ENCODE data around the gene ZNF598. TPM values are rescaled to one million over a fixed set of nuclear protein-coding genes. Genes with fewer than 3 reads are reported as not detected.

The ZNF598 gene
- total RNA-seq, 1 donor from 2014 or later, result 48.8 TPM

GRCh38 chr16:1978476-1979120, 31.0 kb downstream of the ZNF598 start:
- H3K4me3 ChIP-seq (ENCODE audit: low read depth, low read length), result no peak overlapping the region
- TF ChIP-seq, protein P1, sequence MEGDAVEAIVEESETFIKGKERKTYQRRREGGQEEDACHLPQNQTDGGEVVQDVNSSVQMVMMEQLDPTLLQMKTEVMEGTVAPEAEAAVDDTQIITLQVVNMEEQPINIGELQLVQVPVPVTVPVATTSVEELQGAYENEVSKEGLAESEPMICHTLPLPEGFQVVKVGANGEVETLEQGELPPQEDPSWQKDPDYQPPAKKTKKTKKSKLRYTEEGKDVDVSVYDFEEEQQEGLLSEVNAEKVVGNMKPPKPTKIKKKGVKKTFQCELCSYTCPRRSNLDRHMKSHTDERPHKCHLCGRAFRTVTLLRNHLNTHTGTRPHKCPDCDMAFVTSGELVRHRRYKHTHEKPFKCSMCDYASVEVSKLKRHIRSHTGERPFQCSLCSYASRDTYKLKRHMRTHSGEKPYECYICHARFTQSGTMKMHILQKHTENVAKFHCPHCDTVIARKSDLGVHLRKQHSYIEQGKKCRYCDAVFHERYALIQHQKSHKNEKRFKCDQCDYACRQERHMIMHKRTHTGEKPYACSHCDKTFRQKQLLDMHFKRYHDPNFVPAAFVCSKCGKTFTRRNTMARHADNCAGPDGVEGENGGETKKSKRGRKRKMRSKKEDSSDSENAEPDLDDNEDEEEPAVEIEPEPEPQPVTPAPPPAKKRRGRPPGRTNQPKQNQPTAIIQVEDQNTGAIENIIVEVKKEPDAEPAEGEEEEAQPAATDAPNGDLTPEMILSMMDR (conservative IDR thresholded peaks at IDR 0.05; ENCODE audit: low read depth, low read length), result no peak
- DNase-seq (ENCODE audit: low read depth), result no peak

GRCh38 chr16:1977875-1978268, 31.7 kb downstream of the ZNF598 start:
- TF ChIP-seq, protein P1 (conservative IDR thresholded peaks at IDR 0.05; ENCODE audit: low read depth, low read length), result no peak

DNA sequence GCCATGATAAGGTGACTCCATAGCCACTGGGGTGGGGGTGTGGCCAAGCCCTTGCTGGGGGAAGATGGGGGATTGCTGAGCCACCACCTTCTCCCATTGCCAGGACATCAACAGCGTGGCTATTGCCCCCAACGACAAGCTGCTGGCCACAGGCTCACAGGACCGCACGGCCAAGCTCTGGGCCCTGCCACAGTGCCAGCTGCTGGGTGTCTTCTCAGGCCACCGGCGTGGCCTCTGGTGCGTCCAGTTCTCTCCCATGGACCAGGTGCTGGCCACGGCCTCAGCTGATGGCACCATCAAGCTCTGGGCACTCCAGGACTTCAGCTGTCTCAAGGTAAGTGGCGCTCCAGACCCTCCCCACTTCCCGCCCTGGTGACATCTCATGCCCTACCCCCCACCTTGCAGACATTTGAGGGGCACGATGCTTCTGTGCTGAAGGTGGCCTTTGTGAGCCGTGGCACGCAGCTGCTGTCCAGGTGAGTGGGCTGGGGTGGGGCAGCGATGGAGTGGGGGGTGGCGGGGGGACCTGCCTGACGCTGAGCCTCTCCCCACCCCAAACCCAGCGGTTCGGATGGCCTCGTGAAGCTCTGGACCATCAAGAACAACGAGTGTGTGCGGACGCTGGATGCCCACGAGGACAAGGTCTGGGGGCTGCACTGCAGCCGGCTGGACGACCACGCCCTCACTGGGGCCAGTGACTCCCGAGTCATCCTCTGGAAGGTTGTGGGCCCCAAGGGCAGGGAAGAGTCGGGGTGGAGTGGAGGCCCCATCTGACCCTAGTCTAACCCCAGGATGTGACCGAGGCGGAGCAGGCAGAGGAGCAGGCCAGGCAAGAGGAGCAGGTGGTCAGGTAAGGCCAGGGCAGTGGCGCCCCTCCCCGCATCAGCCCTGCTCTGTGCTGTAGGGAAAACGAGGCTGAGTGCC, 32.4 kb downstream of the ZNF598 start:
- no peak for DNase-seq (ENCODE audit: low read depth)
- no peak overlapping the region for H3K4me3 ChIP-seq (ENCODE audit: low read depth, low read length)
- TF ChIP-seq, protein P1 (conservative IDR thresholded peaks at IDR 0.05; ENCODE audit: low read depth, low read length), result no peak

More at GRCh38 chr16:1977875-1978268, 31.7 kb downstream of the ZNF598 start:
- H3K4me3 ChIP-seq (ENCODE audit: low read depth, low read length), result no peak overlapping the region
- DNase-seq (ENCODE audit: low read depth), result no peak

DNA sequence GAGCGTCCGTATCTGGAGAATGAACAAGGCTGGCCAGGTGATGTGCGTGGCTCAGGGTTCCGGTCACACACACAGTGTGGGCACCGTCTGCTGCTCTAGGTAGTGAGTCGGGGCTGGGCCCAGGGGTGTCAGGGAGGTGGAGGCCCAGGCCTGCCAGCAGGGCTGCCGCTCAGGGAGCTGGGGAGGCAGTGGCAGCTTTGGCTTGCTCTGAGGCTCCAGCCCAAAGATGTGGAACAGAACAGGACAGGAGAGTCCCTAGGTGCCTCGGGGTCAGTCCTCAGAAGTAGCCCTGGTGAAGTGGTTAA, 33.5 kb downstream of the ZNF598 start:
- no peak overlapping the region for H3K4me3 ChIP-seq (ENCODE audit: low read depth, low read length)
- TF ChIP-seq, protein P1 (conservative IDR thresholded peaks at IDR 0.05; ENCODE audit: low read depth, low read length), result no peak
- no peak for DNase-seq (ENCODE audit: low read depth)

DNA sequence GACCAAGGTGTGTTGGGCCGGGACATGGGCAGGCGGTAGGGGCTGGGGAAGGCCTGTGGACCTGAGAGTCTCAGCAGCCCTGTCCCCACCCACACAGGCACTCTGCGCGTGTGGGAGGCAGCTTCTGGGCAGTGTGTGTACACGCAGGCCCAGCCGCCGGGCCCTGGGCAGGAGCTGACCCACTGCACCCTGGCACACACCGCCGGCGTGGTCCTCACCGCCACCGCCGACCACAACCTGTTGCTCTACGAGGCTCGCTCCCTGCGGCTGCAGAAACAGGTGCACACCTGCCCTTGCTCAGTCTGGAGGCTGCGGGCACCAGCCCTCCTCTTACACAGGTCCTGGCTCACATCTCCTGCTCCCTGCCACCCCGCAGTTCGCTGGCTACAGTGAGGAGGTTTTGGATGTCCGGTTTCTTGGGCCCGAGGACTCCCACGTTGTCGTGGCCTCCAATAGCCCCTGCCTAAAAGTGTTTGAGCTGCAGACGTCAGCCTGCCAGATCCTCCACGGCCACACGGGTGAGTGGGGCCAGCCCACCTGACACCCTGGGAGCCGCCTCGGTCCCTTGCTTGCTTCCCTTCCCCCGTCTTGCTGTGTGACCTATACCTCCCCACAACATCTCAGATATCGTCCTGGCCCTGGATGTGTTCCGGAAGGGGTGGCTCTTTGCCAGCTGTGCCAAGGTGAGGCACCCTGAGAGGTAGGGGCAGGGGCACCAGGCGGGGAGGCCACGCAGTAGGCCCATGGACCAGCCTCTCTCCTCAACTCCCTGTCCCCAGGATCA, 34.0 kb downstream of the ZNF598 start:
- TF ChIP-seq, protein P1 (conservative IDR thresholded peaks at IDR 0.05; ENCODE audit: low read depth, low read length), result no peak
- no peak overlapping the region for H3K4me3 ChIP-seq (ENCODE audit: low read depth, low read length)
- no peak for DNase-seq (ENCODE audit: low read depth)

- TF ChIP-seq, protein P1 (conservative IDR thresholded peaks at IDR 0.05; ENCODE audit: low read depth, low read length), result no peak
- H3K4me3 ChIP-seq (ENCODE audit: low read depth, low read length), result no peak overlapping the region
- no peak for DNase-seq (ENCODE audit: low read depth)
Measured at GRCh38 chr16:1974157-1975070, 35.2 kb downstream of the ZNF598 start.
